ENCODE data around the gene CDKL2. TPM values are rescaled to one million over a fixed set of nuclear protein-coding genes. Genes with fewer than 3 reads are reported as not detected.

CDKL2 gene
- total RNA-seq, result 1 to 10 TPM in 1 of 2 donors, under 1 TPM in 1; 0.37 to 1.3 TPM
- 0.53 TPM for polyA plus RNA-seq (2013, experiment 1 of 2)
- 0.62 TPM for polyA plus RNA-seq (2013, experiment 2 of 2)
- long read RNA-seq, experiment 1, result 0 reads
- long read RNA-seq, experiment 2, partial matches to known transcripts, result 0 of 1 reads
- long read RNA-seq, experiment 2, other reads (novel, unspliced or antisense), result 0 of 1 reads
- long read RNA-seq, experiment 3, partial matches to known transcripts, result 1 of 2 reads
- long read RNA-seq, experiment 3, other reads (novel, unspliced or antisense), result 1 of 2 reads
- long read RNA-seq, experiment 4, result 0 reads

GRCh38 chr4:75630174-75630936 is at the start of gene CDKL2:
TSS of gene CDKL2 (minus strand) at chr4:75630528. CDS start at chr4:75625988, 4,540 bp downstream.
- peak within 1 kb of the TSS; percentile 88 for H3K4me3 ChIP-seq (ENCODE audit: low read length)

DNA sequence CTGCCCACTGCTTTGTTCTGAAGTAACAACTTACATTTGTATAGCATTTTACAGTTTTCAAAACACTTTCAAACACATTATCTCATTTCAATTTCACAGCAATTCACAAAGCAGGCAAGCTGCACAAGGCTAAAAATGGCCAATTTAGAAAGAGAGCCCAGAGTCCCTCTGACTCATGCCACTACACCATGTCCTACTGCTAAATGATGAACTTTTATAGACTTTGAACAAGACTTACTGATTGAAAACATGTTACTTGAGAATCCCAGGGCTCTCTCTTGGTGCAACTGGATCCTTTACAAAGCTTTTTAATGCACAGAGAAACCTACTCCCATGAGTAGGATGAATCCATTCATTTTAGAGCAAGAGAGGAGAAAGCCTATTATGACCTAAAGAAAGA is 48.6 kb upstream of the CDKL2 start:
- H3K4me1 Mint-ChIP-seq, result peaks cover 4% of the 10 kb centered on the region
- peaks cover 5% of the 10 kb centered on the region for H3K36me3 Mint-ChIP-seq (ENCODE audit: low read depth)
- Histone ChIP-seq H3K9ac (ENCODE audit: extremely low read depth, low read length, poor library complexity, severe bottlenecking) (no peak overlapping the region), H3K36me3 (ENCODE audit: control insufficient read depth, insufficient read depth, low read length) (peaks cover 5% of the 10 kb centered on the region), H3K4me1 (ENCODE audit: control insufficient read depth, insufficient read depth, low read length) (no peaks in the 10 kb centered on the region), H3K9me3 (ENCODE audit: control insufficient read depth, low read length) (no peaks in the 10 kb centered on the region), H3K27ac (ENCODE audit: low read depth, low read length) (no peak overlapping the region), H3K4me3 (ENCODE audit: low read length) (no peak overlapping the region), H3K27me3 (ENCODE audit: control insufficient read depth, insufficient read depth, low read length, poor library complexity, severe bottlenecking) (no peaks in the 10 kb centered on the region)
- no peaks in the 10 kb centered on the region for H3K27me3 Mint-ChIP-seq (ENCODE audit: insufficient read depth)
- DNase-seq, result no peak
- no peak overlapping the region for H3K27ac Mint-ChIP-seq
- no peaks in the 10 kb centered on the region for H3K9me3 Mint-ChIP-seq
- no peak overlapping the region for H3K4me3 Mint-ChIP-seq
- TF ChIP-seq, protein P1, sequence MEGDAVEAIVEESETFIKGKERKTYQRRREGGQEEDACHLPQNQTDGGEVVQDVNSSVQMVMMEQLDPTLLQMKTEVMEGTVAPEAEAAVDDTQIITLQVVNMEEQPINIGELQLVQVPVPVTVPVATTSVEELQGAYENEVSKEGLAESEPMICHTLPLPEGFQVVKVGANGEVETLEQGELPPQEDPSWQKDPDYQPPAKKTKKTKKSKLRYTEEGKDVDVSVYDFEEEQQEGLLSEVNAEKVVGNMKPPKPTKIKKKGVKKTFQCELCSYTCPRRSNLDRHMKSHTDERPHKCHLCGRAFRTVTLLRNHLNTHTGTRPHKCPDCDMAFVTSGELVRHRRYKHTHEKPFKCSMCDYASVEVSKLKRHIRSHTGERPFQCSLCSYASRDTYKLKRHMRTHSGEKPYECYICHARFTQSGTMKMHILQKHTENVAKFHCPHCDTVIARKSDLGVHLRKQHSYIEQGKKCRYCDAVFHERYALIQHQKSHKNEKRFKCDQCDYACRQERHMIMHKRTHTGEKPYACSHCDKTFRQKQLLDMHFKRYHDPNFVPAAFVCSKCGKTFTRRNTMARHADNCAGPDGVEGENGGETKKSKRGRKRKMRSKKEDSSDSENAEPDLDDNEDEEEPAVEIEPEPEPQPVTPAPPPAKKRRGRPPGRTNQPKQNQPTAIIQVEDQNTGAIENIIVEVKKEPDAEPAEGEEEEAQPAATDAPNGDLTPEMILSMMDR (conservative IDR thresholded peaks at IDR 0.05), result no peak

More at GRCh38 chr4:75630174-75630936, at the start of gene CDKL2:
- TF ChIP-seq, protein P1 (conservative IDR thresholded peaks at IDR 0.05), result no peak
- Histone ChIP-seq H3K9me3 (ENCODE audit: control insufficient read depth, low read length) (no peaks in the 10 kb centered on the region), H3K27ac (ENCODE audit: low read depth, low read length) (no peak within 1 kb of the TSS), H3K4me1 (ENCODE audit: control insufficient read depth, insufficient read depth, low read length) (no peaks in the 10 kb centered on the region), H3K27me3 (ENCODE audit: control insufficient read depth, insufficient read depth, low read length, poor library complexity, severe bottlenecking) (peaks cover 10% of the 10 kb centered on the region), H3K36me3 (ENCODE audit: control insufficient read depth, insufficient read depth, low read length) (no peaks in the 10 kb centered on the region), H3K9ac (ENCODE audit: extremely low read depth, low read length, poor library complexity, severe bottlenecking) (peak within 1 kb of the TSS; percentile 40)
- Mint-ChIP-seq H3K4me3 (peak within 1 kb of the TSS; percentile 70), H3K27me3 (ENCODE audit: insufficient read depth) (peaks cover 10% of the 10 kb centered on the region), H3K4me1 (peaks cover 4% of the 10 kb centered on the region), H3K27ac (peak within 1 kb of the TSS; percentile 90), H3K9me3 (no peaks in the 10 kb centered on the region), H3K36me3 (ENCODE audit: low read depth) (no peaks in the 10 kb centered on the region)
- WGBS, 2 experiments (ENCODE audit: insufficient coverage in 1 of 2, insufficient read length in 1 of 2), result 0 to 2% methylated on average over 7 to 57 of the region's 57 CpGs
- DNase-seq, result peak; percentile 97

DNA sequence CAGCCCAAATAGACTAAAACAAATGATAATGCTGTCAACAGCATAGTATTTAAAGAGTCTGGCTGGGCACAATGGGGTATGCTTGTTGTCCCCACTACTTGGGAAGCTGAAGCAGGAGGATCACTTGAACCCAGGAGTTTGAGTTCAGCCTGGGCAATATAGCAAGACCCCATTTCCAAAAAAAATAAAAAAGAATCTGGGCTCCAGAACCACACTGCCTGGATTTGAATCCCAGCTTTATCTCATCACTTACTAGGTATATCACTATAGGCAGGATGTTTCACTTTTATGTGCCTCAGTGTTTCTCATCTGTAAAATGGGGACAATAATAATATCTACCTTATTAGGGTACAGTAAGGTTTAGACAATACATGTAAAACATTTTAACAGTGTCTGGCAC is 48.1 kb upstream of the CDKL2 start:
- Mint-ChIP-seq H3K36me3 (ENCODE audit: low read depth) (peaks cover 5% of the 10 kb centered on the region), H3K4me1 (peaks cover 7% of the 10 kb centered on the region), H3K4me3 (no peak overlapping the region), H3K9me3 (no peaks in the 10 kb centered on the region), H3K27ac (no peak overlapping the region), H3K27me3 (ENCODE audit: insufficient read depth) (no peaks in the 10 kb centered on the region)
- TF ChIP-seq, protein P1 (conservative IDR thresholded peaks at IDR 0.05), result no peak
- no peaks in the 10 kb centered on the region for H3K4me1 ChIP-seq (ENCODE audit: control insufficient read depth, insufficient read depth, low read length)
- no peak overlapping the region for H3K27ac ChIP-seq (ENCODE audit: low read depth, low read length)
- H3K9me3 ChIP-seq (ENCODE audit: control insufficient read depth, low read length), result no peaks in the 10 kb centered on the region
- H3K4me3 ChIP-seq (ENCODE audit: low read length), result no peak overlapping the region
- no peak overlapping the region for H3K9ac ChIP-seq (ENCODE audit: extremely low read depth, low read length, poor library complexity, severe bottlenecking)
- no peak for DNase-seq
- H3K27me3 ChIP-seq (ENCODE audit: control insufficient read depth, insufficient read depth, low read length, poor library complexity, severe bottlenecking), result no peaks in the 10 kb centered on the region
- H3K36me3 ChIP-seq (ENCODE audit: control insufficient read depth, insufficient read depth, low read length), result peaks cover 5% of the 10 kb centered on the region

All from endodermal cell (in vitro differentiated cells).